Right forelimb (tissue), 1 donor: Measurements from ENCODE around the gene MAPKBP1.

ENCODE experiments used
- DNase-seq: peaks from one replicate; pipeline ENCODE4 v3.0.0-alpha.2; 2018

MAPKBP1 gene

GRCh38 chr15:41806291-41807181, 32.3 kb downstream of the MAPKBP1 start:
- DNase-seq: no peak

- DNase-seq: no peak
Measured at GRCh38 chr15:41809121-41809520, 34.8 kb downstream of the MAPKBP1 start.

GRCh38 chr15:41809526-41810220, 35.4 kb downstream of the MAPKBP1 start:
- DNase-seq: no peak

- no peak for DNase-seq
Measured at GRCh38 chr15:41810651-41811431, 36.6 kb downstream of the MAPKBP1 start.

- peak; percentile 88 for DNase-seq
Measured at GRCh38 chr15:41811432-41812195, 37.3 kb downstream of the MAPKBP1 start.

GRCh38 chr15:41812820-41813375, 38.6 kb downstream of the MAPKBP1 start:
- DNase-seq: no peak

GRCh38 chr15:41813426-41813825, 39.1 kb downstream of the MAPKBP1 start:
- DNase-seq: no peak

GRCh38 chr15:41814534-41814933, 40.2 kb downstream of the MAPKBP1 start:
- no peak for DNase-seq

GRCh38 chr15:41816788-41817187, 42.5 kb downstream of the MAPKBP1 start:
- no peak for DNase-seq

GRCh38 chr15:41817327-41817726, 43.0 kb downstream of the MAPKBP1 start:
- DNase-seq: no peak

GRCh38 chr15:41817781-41818180, 43.5 kb downstream of the MAPKBP1 start:
- DNase-seq: no peak

- DNase-seq: no peak
Measured at GRCh38 chr15:41819455-41820050, 45.3 kb downstream of the MAPKBP1 start.

GRCh38 chr15:41820791-41821423, 46.6 kb downstream of the MAPKBP1 start:
- no peak for DNase-seq

- no peak for DNase-seq
Measured at GRCh38 chr15:41821831-41822230, 47.5 kb downstream of the MAPKBP1 start.

- no peak for DNase-seq
Measured at GRCh38 chr15:41822471-41822870, 48.2 kb downstream of the MAPKBP1 start.

GRCh38 chr15:41822957-41823356, 48.7 kb downstream of the MAPKBP1 start:
- no peak for DNase-seq

- DNase-seq: no peak
Measured at GRCh38 chr15:41823502-41823901, 49.2 kb downstream of the MAPKBP1 start.

GRCh38 chr15:41824062-41824745, 49.9 kb downstream of the MAPKBP1 start:
- DNase-seq: no peak

GRCh38 chr15:41825145-41825544, 50.9 kb downstream of the MAPKBP1 start:
- no peak for DNase-seq
